CD8-positive, alpha-beta memory T cell (primary cell): ENCODE results near the gene PRKAG1. TPM values are rescaled to one million over a fixed set of nuclear protein-coding genes. Genes with fewer than 3 reads are reported as not detected.

Experiments used
- CTCF ChIA-PET: fragments of 350-600 bp; sonication (Branson Sonifier 250); formaldehyde crosslinking; loops from one replicate; lab custom pipeline; 2021; ENCODE audit warnings: antibody characterized with exemption; lab: Charles Lee
- POLR2A ChIA-PET: fragments of 350-600 bp; sonication (Branson Sonifier 250); formaldehyde crosslinking; loops from one replicate; lab custom pipeline; 2021; ENCODE audit warnings: antibody characterized with exemption; lab: Charles Lee
- DNase-seq, 5 donors: peaks; one replicate each; pipeline versions ENCODE4 v3.0.0 to v3.0.0-alpha.2; 2020 to 2022; ENCODE audit warnings: mixed read lengths in 1 of 5
- H3K27ac ChIP-seq: one replicate; pipeline ENCODE4 v1.7.0; 2013; ENCODE audit warnings: low read depth, mild to moderate bottlenecking, low read length, moderate library complexity
- H3K27me3 ChIP-seq: 2 replicates; pipeline ENCODE4 v1.7.0; 2013; ENCODE audit warnings: low read length, mild to moderate bottlenecking; ENCODE audit not compliant: insufficient read depth, poor library complexity, severe bottlenecking
- H3K36me3 ChIP-seq: 2 replicates; pipeline ENCODE4 v1.7.0; 2013; ENCODE audit warnings: mild to moderate bottlenecking, low read length, moderate library complexity; ENCODE audit not compliant: insufficient read depth
- H3K4me1 ChIP-seq: 2 replicates; pipeline ENCODE4 v1.7.0; 2013; ENCODE audit warnings: mild to moderate bottlenecking, low read length, moderate library complexity; ENCODE audit not compliant: insufficient read depth
- H3K4me3 ChIP-seq: 2 replicates; pipeline ENCODE4 v1.7.0; 2013; ENCODE audit warnings: mild to moderate bottlenecking, low read length
- H3K9me3 ChIP-seq: 2 replicates; pipeline ENCODE4 v1.7.0; 2013; ENCODE audit warnings: mild to moderate bottlenecking, low read length
- H3K27ac Mint-ChIP-seq, 8 donors: one replicate each; pipeline ENCODE4 v1.8.0; 2020 to 2021; ENCODE audit warnings: mixed read lengths in 8 of 8, mild to moderate bottlenecking in 6 of 8, inconsistent platforms in 3 of 8, moderate library complexity in 3 of 8
- H3K27me3 Mint-ChIP-seq, 2 donors: one replicate each; pipeline ENCODE4 v1.8.0; 2020 to 2021; ENCODE audit warnings: mixed read lengths in 2 of 2, mild to moderate bottlenecking in 1 of 2, moderate library complexity in 1 of 2
- H3K36me3 Mint-ChIP-seq, 3 donors: one replicate each; pipeline ENCODE4 v1.8.0; 2020 to 2021; ENCODE audit warnings: mixed read lengths in 3 of 3, inconsistent platforms in 1 of 3, mild to moderate bottlenecking in 1 of 3
- H3K4me1 Mint-ChIP-seq, 3 donors: one replicate each; pipeline ENCODE4 v1.8.0; 2020 to 2021; ENCODE audit warnings: mixed read lengths in 3 of 3, inconsistent platforms in 1 of 3, mild to moderate bottlenecking in 1 of 3
- H3K4me3 Mint-ChIP-seq, 7 donors: one replicate each; pipeline ENCODE4 v1.8.0; 2020 to 2021; ENCODE audit warnings: mixed read lengths in 7 of 7, mild to moderate bottlenecking in 6 of 7, moderate library complexity in 4 of 7, inconsistent platforms in 2 of 7
- H3K9me3 Mint-ChIP-seq, 5 donors: one replicate each; pipeline ENCODE4 v1.8.0; 2020 to 2022; ENCODE audit warnings: mixed read lengths in 5 of 5, mild to moderate bottlenecking in 3 of 5, moderate library complexity in 2 of 5, inconsistent platforms in 1 of 5
- polyA plus RNA-seq: library from polyadenylated mRNA; unstranded; fragments of 300-500 nt; fragmentation: Illumina TruSeq; gene quantifications from one replicate; pipeline ENCODE4 v1.2.3, GENCODE V29; 2021
- total RNA-seq, 2 experiments: library from RNA; stranded (reverse); gene quantifications; one replicate each; pipeline ENCODE4 v1.2.3, GENCODE V29; 2021

The PRKAG1 gene
- total and polyA plus RNA-seq, 3 experiments from 2014 or later = 45.9 to 78.3 (median 73.3) TPM

GRCh38 chr12:49059299-49060171 lies 41.0 kb upstream of the PRKAG1 start:
- H3K4me3 ChIP-seq = peak overlapping the region; percentile 83
- POLR2A ChIA-PET = interaction anchor here (1.0 to 1.5 kb wide), 3 partner anchors 10 to 71 kb away, joined by 4 to 7 read pairs (median 4); partner anchors contain the start of genes LMBR1L and RHEBL1
- H3K9me3 Mint-ChIP-seq = no peaks in the 10 kb centered on the region

GRCh38 chr12:49059045-49059298 lies 40.4 kb upstream of the PRKAG1 start:
- Mint-ChIP-seq H3K36me3 (peaks cover 0 to 30% (median 4%) of the 10 kb centered on the region in 3 donors), H3K27me3 (peaks cover 0 to 5% of the 10 kb centered on the region in 2 donors), H3K27ac (peak overlapping the region; percentile 79 to 96 (median 92)), H3K4me3 (peak overlapping the region; percentile 76 to 96 (median 92)), H3K9me3 (no peaks in the 10 kb centered on the region), H3K4me1 (peaks cover 54 to 71% (median 61%) of the 10 kb centered on the region in 3 donors)
- POLR2A ChIA-PET = interaction anchor here (1.5 kb wide), 1 partner anchor 51 kb away, joined by 4 read pairs; the partner anchor contains the start of gene LMBR1L
- Histone ChIP-seq H3K27ac (peak overlapping the region; percentile 90), H3K27me3 (no peaks in the 10 kb centered on the region), H3K9me3 (no peaks in the 10 kb centered on the region), H3K36me3 (peaks cover 12% of the 10 kb centered on the region), H3K4me3 (peak overlapping the region; percentile 83), H3K4me1 (peaks cover 58% of the 10 kb centered on the region)
- no peak for DNase-seq
- CTCF ChIA-PET = interaction anchor here (0.7 to 1.3 kb wide), 3 partner anchors 15 to 39 kb away, joined by 3 to 5 read pairs (median 3); no protein-coding TSS in a partner anchor

More at GRCh38 chr12:49059299-49060171, 41.0 kb upstream of the PRKAG1 start:
- Histone ChIP-seq H3K9me3 (no peaks in the 10 kb centered on the region), H3K27ac (peak overlapping the region; percentile 90), H3K4me1 (peaks cover 58% of the 10 kb centered on the region), H3K27me3 (no peaks in the 10 kb centered on the region), H3K36me3 (peaks cover 7% of the 10 kb centered on the region)
- Mint-ChIP-seq H3K27me3 (peaks cover 0 to 5% of the 10 kb centered on the region in 2 donors), H3K4me3 (peak overlapping the region; percentile 76 to 96 (median 92)), H3K4me1 (peaks cover 55 to 68% (median 62%) of the 10 kb centered on the region in 3 donors), H3K36me3 (peaks cover 0 to 25% (median 4%) of the 10 kb centered on the region in 3 donors), H3K27ac (peak overlapping the region; percentile 79 to 96 (median 92))
- CTCF ChIA-PET = interaction anchor here (0.9 to 1.8 kb wide), 2 partner anchors 29 to 39 kb away, joined by 5 to 8 read pairs; no protein-coding TSS in a partner anchor
- peak in 2 of 5 donors; percentile 9 to 27 for DNase-seq

GRCh38 chr12:49058366-49059044 lies 39.9 kb upstream of the PRKAG1 start:
- DNase-seq = no peak
- Histone ChIP-seq H3K36me3 (peaks cover 17% of the 10 kb centered on the region), H3K27ac (peak overlapping the region; percentile 90), H3K9me3 (no peaks in the 10 kb centered on the region), H3K4me1 (peaks cover 58% of the 10 kb centered on the region), H3K27me3 (no peaks in the 10 kb centered on the region), H3K4me3 (peak overlapping the region; percentile 83)
- peak overlapping the region; percentile 76 to 96 (median 92) for H3K4me3 Mint-ChIP-seq
- peaks cover 52 to 73% (median 58%) of the 10 kb centered on the region in 3 donors for H3K4me1 Mint-ChIP-seq
- no peaks in the 10 kb centered on the region for H3K9me3 Mint-ChIP-seq
- CTCF ChIA-PET = interaction anchor here (0.7 to 1.4 kb wide), 5 partner anchors 15 to 40 kb away, joined by 3 to 8 read pairs (median 3); no protein-coding TSS in a partner anchor
- peaks cover 0 to 5% of the 10 kb centered on the region in 2 donors for H3K27me3 Mint-ChIP-seq
- peak overlapping the region; percentile 79 to 96 (median 92) for H3K27ac Mint-ChIP-seq
- peaks cover 0 to 35% (median 4%) of the 10 kb centered on the region in 3 donors for H3K36me3 Mint-ChIP-seq
- POLR2A ChIA-PET = interaction anchor here (1.5 kb wide), 1 partner anchor 52 kb away, joined by 4 read pairs; the partner anchor contains the start of gene LMBR1L

- peaks cover 0 to 5% of the 10 kb centered on the region in 2 donors for H3K27me3 Mint-ChIP-seq
- no peaks in the 10 kb centered on the region for H3K27me3 ChIP-seq
- peak overlapping the region; percentile 33 to 96 (median 85) for H3K27ac Mint-ChIP-seq
- peaks cover 23% of the 10 kb centered on the region for H3K36me3 ChIP-seq
- DNase-seq = no peak
- peak overlapping the region; percentile 76 to 96 (median 92) for H3K4me3 Mint-ChIP-seq
- H3K4me1 Mint-ChIP-seq = peaks cover 52 to 79% (median 64%) of the 10 kb centered on the region in 3 donors
- peaks cover 0 to 41% (median 7%) of the 10 kb centered on the region in 3 donors for H3K36me3 Mint-ChIP-seq
- CTCF ChIA-PET = interaction anchor here (1.1 to 1.4 kb wide), 3 partner anchors 27 to 35 kb away, joined by 3 to 8 read pairs (median 3); no protein-coding TSS in a partner anchor
- no peaks in the 10 kb centered on the region for H3K9me3 Mint-ChIP-seq
- H3K4me1 ChIP-seq = peaks cover 58% of the 10 kb centered on the region
- H3K27ac ChIP-seq = peak overlapping the region; percentile 90
- no peaks in the 10 kb centered on the region for H3K9me3 ChIP-seq
- peak overlapping the region; percentile 83 for H3K4me3 ChIP-seq
- POLR2A ChIA-PET = interaction anchor here (1.2 to 1.5 kb wide), 2 partner anchors 12 to 52 kb away, joined by 3 to 4 read pairs; partner anchors contain the start of genes LMBR1L and RHEBL1
Observed at GRCh38 chr12:49057888-49058287, 39.3 kb upstream of the PRKAG1 start.

- H3K4me1 ChIP-seq = peaks cover 53% of the 10 kb centered on the region
- H3K9me3 ChIP-seq = no peaks in the 10 kb centered on the region
- H3K36me3 ChIP-seq = peaks cover 37% of the 10 kb centered on the region
- ChIA-PET POLR2A (interaction anchor here (0.5 to 1.0 kb wide), 3 partner anchors 14 to 94 kb away, joined by 3 to 5 read pairs (median 4); no protein-coding TSS in a partner anchor), CTCF (interaction anchor here (1.1 to 2.0 kb wide), 4 partner anchors 9 to 179 kb away, joined by 4 to 8 read pairs (median 4); no protein-coding TSS in a partner anchor)
- Mint-ChIP-seq H3K27ac (peak overlapping the region; percentile 33 to 96 (median 85)), H3K36me3 (peaks cover 0 to 58% (median 19%) of the 10 kb centered on the region in 3 donors), H3K4me1 (peaks cover 50 to 84% (median 60%) of the 10 kb centered on the region in 3 donors), H3K27me3 (peaks cover 0 to 3% of the 10 kb centered on the region in 2 donors), H3K9me3 (no peaks in the 10 kb centered on the region), H3K4me3 (peak overlapping the region; percentile 76 to 96 (median 92))
- DNase-seq = peak in 4 of 5 donors; percentile 38 to 71 (median 54)
- peak overlapping the region; percentile 83 for H3K4me3 ChIP-seq
- H3K27ac ChIP-seq = peak overlapping the region; percentile 90
- H3K27me3 ChIP-seq = no peaks in the 10 kb centered on the region
Observed at GRCh38 chr12:49055978-49056754, 37.6 kb upstream of the PRKAG1 start.

GRCh38 chr12:49055092-49055491 lies 36.5 kb upstream of the PRKAG1 start:
- Histone ChIP-seq H3K27ac (no peak overlapping the region), H3K36me3 (peaks cover 48% of the 10 kb centered on the region), H3K4me1 (peaks cover 50% of the 10 kb centered on the region), H3K27me3 (no peaks in the 10 kb centered on the region), H3K9me3 (no peaks in the 10 kb centered on the region), H3K4me3 (no peak overlapping the region)
- Mint-ChIP-seq H3K4me1 (peaks cover 47 to 77% (median 58%) of the 10 kb centered on the region in 3 donors), H3K9me3 (no peaks in the 10 kb centered on the region), H3K4me3 (peak overlapping the region in 1 of 7 donors; percentile 96), H3K36me3 (peaks cover 0 to 65% (median 22%) of the 10 kb centered on the region in 3 donors), H3K27me3 (no peaks in the 10 kb centered on the region), H3K27ac (peak overlapping the region in 7 of 8 donors; percentile 33 to 96 (median 65))
- POLR2A ChIA-PET = no interaction called here
- CTCF ChIA-PET = interaction anchor here (1.4 to 2.0 kb wide), 3 partner anchors 10 to 37 kb away, joined by 4 to 8 read pairs (median 4); no protein-coding TSS in a partner anchor
- no peak for DNase-seq
